ENCODE results near the gene PARP3. TPM values are rescaled to one million over a fixed set of nuclear protein-coding genes. Genes with fewer than 3 reads are reported as not detected.
A peak's percentile ranks its signal among the peaks of the same experiment; 100 is the strongest.
"Not testable (repeated sequence)": the region's sequence is repeated elsewhere in the genome, so short reads cannot be mapped to it uniquely, and the experiment has no call there.

The PARP3 gene
- total RNA-seq, 4 donors from 2014 or later, result 19.5 to 43.0 (median 22.8) TPM

GRCh38 chr3:51992017-51992682 is 50.0 kb downstream of the PARP3 start:
- Histone ChIP-seq H3K36me3 (peaks cover 0 to 41% of the 10 kb centered on the region in 2 donors), H3K27ac (no peak overlapping the region), H3K4me3 (no peak overlapping the region), H3K27me3 (no peaks in the 10 kb centered on the region), H3K4me1 (peaks cover 0 to 58% (median 15%) of the 10 kb centered on the region in 3 donors), H3K9me3 (no peaks in the 10 kb centered on the region)
- no peak for ATAC-seq
- 69% methylated on average over 2 of the region's 3 CpGs; no CpG with 5 or more reads in 1 of the 2 donors for WGBS, 2 donors (ENCODE audit: low coverage in 1 of 2)
- TF ChIP-seq CTCF (IDR thresholded peaks at IDR 0.05) (no peak), POLR2A (IDR thresholded peaks at IDR 0.05) (no peak), POLR2AphosphoS5 (IDR thresholded peaks at IDR 0.05) (no peak), EP300 (IDR thresholded peaks at IDR 0.05) (no peak)

- Histone ChIP-seq H3K27me3 (peaks cover 10% of the 10 kb centered on the region), H3K36me3 (peaks cover 0 to 41% of the 10 kb centered on the region in 2 donors), H3K4me1 (peaks cover 0 to 58% (median 15%) of the 10 kb centered on the region in 3 donors)
- 70% methylated on average over 2 of the region's 13 CpGs; no CpG with 5 or more reads in 1 of the 2 donors for WGBS, 2 donors (ENCODE audit: low coverage in 1 of 2)
- not testable (repeated sequence) for H3K9me3 ChIP-seq, H3K27ac ChIP-seq, ATAC-seq, H3K4me3 ChIP-seq
These were observed 51.5 kb downstream of the PARP3 start for GRCh38 chr3:51993657-51994056.

GRCh38 chr3:51994530-51994929 is 52.4 kb downstream of the PARP3 start:
- Histone ChIP-seq H3K4me3 (peak overlapping the region in 1 of 2 donors; percentile 83), H3K4me1 (peaks cover 0 to 51% (median 13%) of the 10 kb centered on the region in 3 donors), H3K27me3 (peaks cover 17% of the 10 kb centered on the region), H3K36me3 (peaks cover 0 to 41% of the 10 kb centered on the region in 2 donors), H3K27ac (peak overlapping the region in 2 of 4 donors; percentile 89 to 92), H3K9me3 (no peaks in the 10 kb centered on the region)
- ATAC-seq, result no peak
- 67% methylated on average over 1 of the region's 2 CpGs; no CpG with 5 or more reads in 1 of the 2 donors for WGBS, 2 donors (ENCODE audit: low coverage in 1 of 2)
- no peak for TF ChIP-seq POLR2AphosphoS5 (IDR thresholded peaks at IDR 0.05)
- no peak for TF ChIP-seq POLR2A (IDR thresholded peaks at IDR 0.05)

GRCh38 chr3:51995346-51996163 is 53.4 kb downstream of the PARP3 start, which contains the start of gene RPL29:
Gene RPL29, minus strand, starts transcription at chr3:51995895. Its CDS starts 434 bp downstream, at chr3:51995461.
- WGBS, 2 donors (ENCODE audit: low coverage in 1 of 2), result 0% methylated on average over 9 to 19 of the region's 40 CpGs
- Histone ChIP-seq H3K27ac (peak within 1 kb of the TSS; percentile 52 to 92 (median 90)), H3K27me3 (peaks cover 28% of the 10 kb centered on the region), H3K4me1 (peaks cover 0 to 40% (median 12%) of the 10 kb centered on the region in 3 donors), H3K36me3 (peaks cover 0 to 41% of the 10 kb centered on the region in 2 donors), H3K4me3 (peak within 1 kb of the TSS; percentile 56 to 83), H3K9me3 (no peaks in the 10 kb centered on the region)
- TF ChIP-seq EP300 (IDR thresholded peaks at IDR 0.05) (no peak), POLR2A (IDR thresholded peaks at IDR 0.05) (peak; percentile 39 to 44), POLR2AphosphoS5 (IDR thresholded peaks at IDR 0.05) (peak; percentile 86), CTCF (IDR thresholded peaks at IDR 0.05) (peak in 1 of 4 experiments; percentile 69)
- ATAC-seq, result peak; percentile 98

GRCh38 chr3:51997172-51997571 is 55.0 kb downstream of the PARP3 start:
- no peak for ATAC-seq

More at GRCh38 chr3:51997172-51997571, 55.0 kb downstream of the PARP3 start:
- Histone ChIP-seq H3K4me3 (no peak overlapping the region), H3K27ac (no peak overlapping the region), H3K27me3 (peaks cover 32% of the 10 kb centered on the region), H3K36me3 (peaks cover 0 to 29% of the 10 kb centered on the region in 2 donors), H3K9me3 (no peaks in the 10 kb centered on the region), H3K4me1 (peaks cover 0 to 43% (median 12%) of the 10 kb centered on the region in 3 donors)
- 22 to 47% methylated on average over 1 to 2 of the region's 2 CpGs for WGBS, 2 donors (ENCODE audit: low coverage in 1 of 2)
- TF ChIP-seq POLR2AphosphoS5 (IDR thresholded peaks at IDR 0.05), result no peak
- TF ChIP-seq CTCF (IDR thresholded peaks at IDR 0.05), result no peak
- no peak for TF ChIP-seq POLR2A (IDR thresholded peaks at IDR 0.05)
- no peak for TF ChIP-seq EP300 (IDR thresholded peaks at IDR 0.05)

Data from gastroesophageal sphincter (tissue), 4 donors.